RWPE1 (cell line): Measurements from ENCODE around the gene CRYBA2.

Experiments
- CTCF ChIA-PET: fragments of 350-600 bp; sonication (Branson Sonifier 250); formaldehyde crosslinking; extraction: SDS; loops from one replicate; lab custom pipeline; 2021; lab: Yijun Ruan, JAX
- POLR2A ChIA-PET: fragments of 400-600 bp; formaldehyde crosslinking; extraction: SDS; loops from one replicate; lab custom pipeline; 2020; ENCODE audit warnings: antibody characterized with exemption; ENCODE audit not compliant: low non-redundant PET; lab: Yijun Ruan, JAX
- DNase-seq: peaks from one replicate; pipeline ENCODE4 v3.0.0; 2012; ENCODE audit warnings: low spot score
- H3K27ac ChIP-seq: fragments of 450-650 bp; 2 replicates; pipeline ENCODE4 v1.5.1; 2017
- CTCF ChIP-seq: fragments of 450-650 bp; conservative IDR thresholded peaks from 2 replicates; pipeline ENCODE4 v1.5.1; 2017; ENCODE audit warnings: low read depth, mild to moderate bottlenecking

Gene CRYBA2

GRCh38 chr2:218992196-218992595, 1.0 kb downstream of the CRYBA2 start:
- ChIA-PET CTCF (interaction anchor here (7.7 kb wide), 1 partner anchor 12 kb away, joined by 53 read pairs; no protein-coding TSS in a partner anchor), POLR2A (no interaction called here)
- H3K27ac ChIP-seq: no peak overlapping the region
- TF ChIP-seq CTCF: no peak
- DNase-seq: no peak

GRCh38 chr2:218991674-218992168, 1.5 kb downstream of the CRYBA2 start:
- H3K27ac ChIP-seq: no peak overlapping the region
- POLR2A ChIA-PET: no interaction called here
- peak; percentile 52 for DNase-seq

GRCh38 chr2:218990612-218991011, 2.6 kb downstream of the CRYBA2 start:
- H3K27ac ChIP-seq: no peak overlapping the region
- CTCF ChIA-PET: interaction anchor here (0.6 to 7.7 kb wide), 3 partner anchors 10 to 128 kb away, joined by 3 to 53 read pairs (median 3); no protein-coding TSS in a partner anchor
- POLR2A ChIA-PET: no interaction called here
- no peak for TF ChIP-seq CTCF
- no peak for DNase-seq

More at GRCh38 chr2:218991674-218992168, 1.5 kb downstream of the CRYBA2 start:
- CTCF ChIA-PET: interaction anchor here (0.6 to 7.7 kb wide), 3 partner anchors 11 to 38 kb away, joined by 3 to 53 read pairs (median 5); no protein-coding TSS in a partner anchor
- no peak for TF ChIP-seq CTCF

- ChIA-PET CTCF (interaction anchor here (0.7 to 7.7 kb wide), 2 partner anchors 10 to 12 kb away, joined by 3 to 53 read pairs; no protein-coding TSS in a partner anchor), POLR2A (no interaction called here)
- TF ChIP-seq CTCF: no peak
- no peak for DNase-seq
- H3K27ac ChIP-seq: no peak overlapping the region
Observed at GRCh38 chr2:218990052-218990451, 3.2 kb downstream of the CRYBA2 start.

GRCh38 chr2:218988650-218989049, 4.6 kb downstream of the CRYBA2 start:
- POLR2A ChIA-PET: no interaction called here
- no peak for TF ChIP-seq CTCF
- no peak overlapping the region for H3K27ac ChIP-seq
- CTCF ChIA-PET: interaction anchor here (7.7 kb wide), 1 partner anchor 9 kb away, joined by 53 read pairs; no protein-coding TSS in a partner anchor
- no peak for DNase-seq

GRCh38 chr2:218988164-218988563, 5.1 kb downstream of the CRYBA2 start:
- no peak overlapping the region for H3K27ac ChIP-seq
- ChIA-PET CTCF (interaction anchor here (1.1 kb wide), 1 partner anchor 112 kb away, joined by 3 read pairs; no protein-coding TSS in a partner anchor), POLR2A (no interaction called here)
- TF ChIP-seq CTCF: no peak
- no peak for DNase-seq
